Measurements from ENCODE around the gene SLC6A9. TPM values are rescaled to one million over a fixed set of nuclear protein-coding genes. Genes with fewer than 3 reads are reported as not detected.

The SLC6A9 gene
- total RNA-seq, 1 experiment from 2014 or later, result 30.1 TPM

GRCh38 chr1:44010935-44011471, 20.3 kb downstream of the SLC6A9 start:
- H4K20me1 ChIP-seq (ENCODE audit: control insufficient read depth, insufficient read depth, insufficient read length), result no peaks in the 10 kb centered on the region
- Mint-ChIP-seq H3K9me3 (no peaks in the 10 kb centered on the region), H3K27ac (no peak overlapping the region; a peak in 1 of 7 replicates), H3K4me1 (peaks cover 12 to 19% of the 10 kb centered on the region in 2 experiments), H3K27me3 (ENCODE audit: low read depth) (no peaks in the 10 kb centered on the region; the same call in 1 of the 2 replicates), H3K36me3 (ENCODE audit: insufficient read depth in 1 of 3, low read depth in 3 of 3) (peaks cover 11 to 23% (median 19%) of the 10 kb centered on the region in 3 experiments; a peak in 6 of 7 replicates), H3K4me3 (no peak overlapping the region)
- no peaks in the 10 kb centered on the region for H3K79me2 ChIP-seq (ENCODE audit: insufficient read depth, low read length)
- no peak overlapping the region for H3K9ac ChIP-seq (ENCODE audit: extremely low read depth, insufficient read length, low read length)
- no peak overlapping the region for H2AFZ ChIP-seq (ENCODE audit: low read length)
- no peaks in the 10 kb centered on the region for H3K27me3 ChIP-seq (ENCODE audit: insufficient read depth, low read length)
- H2BK120ac ChIP-seq (ENCODE audit: low read depth, low read length, poor library complexity, severe bottlenecking), result no peak overlapping the region
- no peak overlapping the region for H3K14ac ChIP-seq (ENCODE audit: insufficient read depth, low read length)
- H3K18ac ChIP-seq (ENCODE audit: insufficient read length, low read depth, low read length), result no peak overlapping the region
- H3K79me1 ChIP-seq (ENCODE audit: insufficient read depth, low read depth, low read length, poor library complexity, severe bottlenecking), result no peaks in the 10 kb centered on the region
- no peak overlapping the region for H2AK5ac ChIP-seq (ENCODE audit: insufficient read length, low read length)
- no peak overlapping the region for H3T11ph ChIP-seq (ENCODE audit: low read length)
- H3K4ac ChIP-seq (ENCODE audit: low read depth, low read length), result no peak overlapping the region
- H2BK20ac ChIP-seq (ENCODE audit: low read depth, low read length, poor library complexity, severe bottlenecking), result no peak overlapping the region
- no CpG with 5 or more reads among the region's 11 CpGs for WGBS (ENCODE audit: extremely low coverage, insufficient read length, low lambda C conversion rate)
- no peaks in the 10 kb centered on the region for H3K9me3 ChIP-seq (ENCODE audit: control insufficient read depth, low read depth, low read length)
- no peak overlapping the region for H4K91ac ChIP-seq (ENCODE audit: insufficient read length, low read depth, low read length)
- no peak overlapping the region for H3K4me2 ChIP-seq (ENCODE audit: insufficient read depth, insufficient read length, low read length)
- H2BK5ac ChIP-seq (ENCODE audit: insufficient read length, low read length), result no peak overlapping the region
- no peak overlapping the region for H3K27ac ChIP-seq (ENCODE audit: insufficient read length, low read depth, low read length)
- no peak overlapping the region for H3K56ac ChIP-seq (ENCODE audit: insufficient read length, low read depth, low read length)
- H4K8ac ChIP-seq (replicated peaks; ENCODE audit: insufficient read length, low read depth, low read length), result no peak overlapping the region
- DNase-seq, result no peak
- no peak overlapping the region for H3K23ac ChIP-seq (ENCODE audit: insufficient read length, low read depth, low read length)
- no peaks in the 10 kb centered on the region for H3K23me2 ChIP-seq (ENCODE audit: insufficient read length, low read depth, low read length, poor library complexity, severe bottlenecking)
- TF ChIP-seq CTCF (conservative IDR thresholded peaks at IDR 0.05), result no peak
- peaks cover 3% of the 10 kb centered on the region; the same call in 1 of the 2 replicates for H3K4me1 ChIP-seq (ENCODE audit: insufficient read depth, low read length)
- H2BK15ac ChIP-seq (ENCODE audit: low read depth, low read length), result no peak overlapping the region
- no peak overlapping the region for H2BK12ac ChIP-seq (ENCODE audit: insufficient read length, low read depth, low read length)
- H4K5ac ChIP-seq (ENCODE audit: insufficient read length, low read depth, low read length), result no peak overlapping the region

Data from H9 (cell line).